Mesendoderm (in vitro differentiated cells): Measurements from ENCODE around the gene NFASC.
A peak's percentile ranks its signal among the peaks of the same experiment; 100 is the strongest.

Experiments
- DNase-seq: peaks from one replicate; pipeline ENCODE4 v3.0.0; 2013
- H2AK5ac ChIP-seq: 2 replicates; pipeline ENCODE4 v1.6.1; 2013; ENCODE audit warnings: low read length, inconsistent platforms
- H2BK120ac ChIP-seq: 2 replicates; pipeline ENCODE4 v1.6.1; 2013; ENCODE audit warnings: low read depth, mild to moderate bottlenecking, low read length, moderate library complexity, mixed read lengths
- H2BK15ac ChIP-seq: replicated peaks from 2 replicates; pipeline ENCODE4 v1.6.1; 2013; ENCODE audit warnings: low read depth, mild to moderate bottlenecking, moderate library complexity
- H2BK5ac ChIP-seq: 2 replicates; pipeline ENCODE4 v1.6.1; 2013; ENCODE audit warnings: low read length, inconsistent platforms
- H3K18ac ChIP-seq: 2 replicates; pipeline ENCODE4 v1.6.1; 2013; ENCODE audit warnings: mild to moderate bottlenecking, low read length, mixed read lengths
- H3K23ac ChIP-seq: one replicate; pipeline ENCODE4 v1.6.1; 2013; ENCODE audit warnings: low read length
- H3K27ac ChIP-seq: 2 replicates; pipeline ENCODE4 v1.5.1; 2013; ENCODE audit warnings: low read depth, mild to moderate bottlenecking, inconsistent platforms, low read length, moderate library complexity
- H3K27me3 ChIP-seq: 2 replicates; pipeline ENCODE4 v1.6.1; 2013; ENCODE audit warnings: low read length, control low read depth, mild to moderate bottlenecking, inconsistent platforms; ENCODE audit not compliant: insufficient read depth, poor library complexity
- H3K36me3 ChIP-seq: 2 replicates; pipeline ENCODE4 v1.6.1; 2013; ENCODE audit warnings: low read length, inconsistent platforms; ENCODE audit not compliant: control insufficient read depth, insufficient read depth
- H3K4ac ChIP-seq: one replicate; pipeline ENCODE4 v1.6.1; 2013; ENCODE audit warnings: low read depth, mild to moderate bottlenecking, low read length, moderate library complexity
- H3K4me1 ChIP-seq: 2 replicates; pipeline ENCODE4 v1.6.1; 2013; ENCODE audit warnings: low read depth, low read length, inconsistent platforms; ENCODE audit not compliant: control insufficient read depth
- H3K4me2 ChIP-seq: 2 replicates; pipeline ENCODE4 v1.6.1; 2013; ENCODE audit warnings: low read length
- H3K4me3 ChIP-seq: 2 replicates; pipeline ENCODE4 v1.5.1; 2013; ENCODE audit warnings: mild to moderate bottlenecking, low read length
- H3K56ac ChIP-seq: one replicate; pipeline ENCODE4 v1.6.1; 2013; ENCODE audit warnings: low read length
- H3K79me1 ChIP-seq: 2 replicates; pipeline ENCODE4 v1.6.1; 2013; ENCODE audit warnings: low read length, inconsistent platforms
- H3K79me2 ChIP-seq: 2 replicates; pipeline ENCODE4 v1.6.1; 2013; ENCODE audit warnings: mild to moderate bottlenecking, low read length; ENCODE audit not compliant: control insufficient read depth, insufficient read depth
- H3K9ac ChIP-seq: 2 replicates; pipeline ENCODE4 v1.6.1; 2013; ENCODE audit warnings: low read length, inconsistent platforms
- H4K5ac ChIP-seq: one replicate; pipeline ENCODE4 v1.6.1; 2013; ENCODE audit warnings: low read length
- H4K8ac ChIP-seq: one replicate; pipeline ENCODE4 v1.6.1; 2013; ENCODE audit warnings: low read depth, mild to moderate bottlenecking, control low read depth, low read length, moderate library complexity
- WGBS: extraction: QIAGEN DNeasy Blood & Tissue Kit; methylation state at CpG from one replicate; pipeline ENCODE4 v1.1.7; 2013; ENCODE audit warnings: low lambda C conversion rate, missing lambda C conversion rate; ENCODE audit not compliant: insufficient coverage; ENCODE audit errors: extremely low coverage; 5-methylcytosine and 5-hydroxymethylcytosine counted together

The NFASC gene

DNA sequence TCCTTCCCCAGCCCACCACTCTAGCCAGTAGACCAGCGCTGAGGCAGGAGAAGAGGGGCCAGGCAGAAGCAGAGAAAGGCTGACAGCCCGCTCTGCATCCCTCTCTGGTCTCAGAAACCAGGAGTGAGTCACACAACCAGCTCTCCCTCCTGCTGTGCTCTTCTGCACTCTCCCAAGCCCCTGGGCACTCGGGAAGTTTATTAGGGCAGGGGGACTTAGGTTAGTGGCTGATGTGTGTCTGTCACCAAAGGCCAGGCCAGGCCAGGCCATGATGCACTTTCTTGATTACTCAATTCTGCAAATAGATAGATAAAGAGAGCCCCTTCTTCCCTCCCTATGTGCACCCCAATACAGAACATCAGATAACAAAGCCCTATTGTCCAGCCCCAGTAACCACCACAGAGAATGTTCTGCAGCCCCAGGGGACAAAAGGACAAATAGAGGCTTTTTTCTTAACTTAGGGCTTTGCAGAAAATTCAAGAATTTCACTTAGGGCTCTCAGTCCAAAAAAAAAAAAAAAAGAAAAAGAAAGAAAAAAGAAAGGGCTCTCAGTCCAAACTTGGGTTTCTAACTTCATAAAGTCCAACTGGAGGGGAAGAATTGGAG lies 119.5 kb downstream of the NFASC start:
- Histone ChIP-seq H3K4ac (no peak overlapping the region), H3K9ac (no peak overlapping the region), H3K79me1 (no peaks in the 10 kb centered on the region), H3K56ac (no peak overlapping the region), H3K23ac (no peak overlapping the region), H4K8ac (no peak overlapping the region), H3K27ac (no peak overlapping the region), H3K4me2 (no peak overlapping the region), H3K18ac (no peak overlapping the region), H3K79me2 (no peaks in the 10 kb centered on the region), H3K36me3 (no peaks in the 10 kb centered on the region), H3K27me3 (no peaks in the 10 kb centered on the region), H4K5ac (no peak overlapping the region), H2BK15ac (no peak overlapping the region), H2AK5ac (no peak overlapping the region), H3K4me1 (peaks cover 10% of the 10 kb centered on the region), H2BK5ac (no peak overlapping the region), H3K4me3 (no peak overlapping the region), H2BK120ac (no peak overlapping the region)
- no CpG with 5 or more reads among the region's 3 CpGs for WGBS
- peak; percentile 67 for DNase-seq

DNA sequence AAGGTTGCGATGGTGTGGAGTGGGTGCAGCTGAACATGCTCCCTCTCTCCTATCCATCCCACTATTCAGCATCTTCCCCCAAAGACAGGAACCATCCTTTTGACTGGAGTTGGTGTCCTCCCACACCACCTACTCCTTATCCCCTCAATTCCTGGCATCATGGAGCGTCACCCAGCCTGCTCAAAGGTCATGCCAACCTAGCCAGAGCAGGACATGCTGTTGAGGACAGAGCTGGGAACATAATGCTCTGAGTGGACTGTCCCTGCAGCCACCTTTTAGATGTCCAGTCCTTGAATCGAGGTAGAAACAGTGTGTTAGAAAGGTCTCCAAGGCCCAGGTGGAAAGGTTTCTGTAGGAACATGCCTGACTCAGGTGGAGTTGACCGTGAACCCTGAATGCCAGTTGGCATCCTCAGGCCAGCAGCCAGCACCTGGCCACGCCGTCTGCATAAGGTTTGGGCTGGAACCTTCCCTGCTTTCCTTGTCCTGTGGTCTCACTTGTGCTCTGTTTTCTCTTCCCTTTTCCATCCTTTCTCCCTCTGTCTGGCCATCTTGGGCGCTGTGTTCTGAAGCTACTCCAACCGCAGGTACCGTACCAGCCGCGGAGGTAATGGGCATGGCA lies 120.2 kb downstream of the NFASC start:
- Histone ChIP-seq H3K23ac (no peak overlapping the region), H3K79me2 (no peaks in the 10 kb centered on the region), H4K5ac (no peak overlapping the region), H2AK5ac (no peak overlapping the region), H3K4ac (no peak overlapping the region), H3K4me2 (no peak overlapping the region), H3K9ac (no peak overlapping the region), H2BK120ac (no peak overlapping the region), H3K36me3 (no peaks in the 10 kb centered on the region), H3K79me1 (no peaks in the 10 kb centered on the region), H3K27ac (no peak overlapping the region), H2BK5ac (no peak overlapping the region), H3K18ac (no peak overlapping the region), H2BK15ac (no peak overlapping the region), H3K56ac (no peak overlapping the region), H4K8ac (no peak overlapping the region), H3K27me3 (no peaks in the 10 kb centered on the region), H3K4me3 (no peak overlapping the region), H3K4me1 (peaks cover 10% of the 10 kb centered on the region)
- no peak for DNase-seq
- no CpG with 5 or more reads among the region's 11 CpGs for WGBS

DNA sequence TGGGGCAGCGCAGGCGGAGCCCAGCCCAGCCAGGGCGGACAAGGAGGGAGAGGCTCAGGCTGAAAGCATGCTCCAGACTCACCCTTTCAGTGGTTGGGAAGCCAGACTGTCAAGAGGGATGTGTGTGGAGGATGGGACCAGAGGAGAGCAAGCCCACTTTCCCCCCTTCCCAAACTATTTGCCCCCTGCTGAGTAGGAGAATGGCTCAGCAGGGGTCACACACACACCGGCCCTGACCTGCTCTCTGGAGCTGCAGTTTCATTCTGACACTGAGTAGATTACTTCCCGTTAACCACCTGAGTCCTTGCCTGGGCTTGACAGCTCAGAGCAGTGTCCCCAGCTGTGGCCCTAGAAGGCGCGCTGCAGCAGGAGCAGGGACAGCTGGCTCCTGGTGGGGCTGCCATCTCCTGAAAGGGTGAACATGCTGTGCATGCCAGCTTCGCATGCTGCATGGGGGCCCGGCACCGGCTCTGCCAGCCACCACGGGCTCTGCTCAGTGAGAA lies 120.7 kb downstream of the NFASC start:
- Histone ChIP-seq H2BK15ac (no peak overlapping the region), H3K79me2 (no peaks in the 10 kb centered on the region), H3K4me3 (no peak overlapping the region), H3K4me2 (no peak overlapping the region), H2BK5ac (no peak overlapping the region), H3K36me3 (no peaks in the 10 kb centered on the region), H3K27me3 (no peaks in the 10 kb centered on the region), H3K18ac (no peak overlapping the region), H4K5ac (no peak overlapping the region), H3K79me1 (no peaks in the 10 kb centered on the region), H2AK5ac (no peak overlapping the region), H4K8ac (no peak overlapping the region), H3K56ac (no peak overlapping the region), H3K4ac (no peak overlapping the region), H3K23ac (no peak overlapping the region), H2BK120ac (no peak overlapping the region), H3K4me1 (peaks cover 10% of the 10 kb centered on the region), H3K27ac (no peak overlapping the region), H3K9ac (no peak overlapping the region)
- WGBS = no CpG with 5 or more reads among the region's 11 CpGs
- peak; percentile 83 for DNase-seq

DNA sequence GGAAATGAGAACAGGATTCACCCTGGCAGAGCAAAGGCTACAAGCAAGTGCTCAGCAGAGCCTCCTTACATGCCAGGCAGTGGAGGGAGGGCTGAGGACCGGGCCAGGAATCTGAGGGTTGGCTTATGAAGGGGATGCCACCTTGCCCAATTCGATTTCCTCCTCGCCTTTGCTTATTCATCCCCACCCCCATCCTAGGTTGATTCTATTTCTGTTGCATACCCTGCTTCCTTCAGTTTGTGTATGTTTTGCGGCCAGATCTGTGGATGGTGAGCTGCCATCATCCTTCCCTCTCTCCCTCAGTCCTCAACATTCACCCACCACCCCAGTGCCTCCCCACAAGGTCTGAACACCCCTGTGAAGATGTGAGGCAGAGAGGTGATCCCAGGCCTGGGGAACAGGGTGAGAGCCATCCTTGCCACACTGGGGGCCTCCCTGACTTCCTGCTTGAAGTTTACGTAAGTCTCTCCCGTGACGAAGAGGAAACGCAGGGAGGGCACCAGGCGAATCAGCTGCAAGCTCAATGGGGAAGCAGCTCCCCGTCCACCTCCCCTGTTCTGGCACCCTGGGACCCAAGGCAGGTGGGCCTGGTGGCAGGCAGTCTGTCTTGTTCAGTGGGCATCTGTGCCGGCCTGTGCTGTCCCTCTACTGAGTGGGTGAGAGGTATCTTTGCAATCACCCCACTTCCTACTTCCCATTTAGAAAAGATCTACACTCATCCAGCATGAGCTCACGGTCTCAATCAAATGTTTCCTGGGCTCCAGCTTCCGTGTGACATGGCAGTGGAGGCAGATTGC lies 121.7 kb downstream of the NFASC start:
- WGBS = no CpG with 5 or more reads among the region's 13 CpGs
- Histone ChIP-seq H3K56ac (no peak overlapping the region), H2BK120ac (no peak overlapping the region), H3K36me3 (no peaks in the 10 kb centered on the region), H3K4me2 (no peak overlapping the region), H3K4me3 (no peak overlapping the region), H3K79me1 (no peaks in the 10 kb centered on the region), H3K9ac (no peak overlapping the region), H2BK15ac (no peak overlapping the region), H3K27me3 (no peaks in the 10 kb centered on the region), H3K4me1 (peaks cover 10% of the 10 kb centered on the region), H3K79me2 (no peaks in the 10 kb centered on the region), H2BK5ac (no peak overlapping the region), H3K4ac (no peak overlapping the region), H3K23ac (no peak overlapping the region), H4K8ac (no peak overlapping the region), H2AK5ac (no peak overlapping the region), H3K27ac (no peak overlapping the region), H4K5ac (no peak overlapping the region), H3K18ac (no peak overlapping the region)
- no peak for DNase-seq

DNA sequence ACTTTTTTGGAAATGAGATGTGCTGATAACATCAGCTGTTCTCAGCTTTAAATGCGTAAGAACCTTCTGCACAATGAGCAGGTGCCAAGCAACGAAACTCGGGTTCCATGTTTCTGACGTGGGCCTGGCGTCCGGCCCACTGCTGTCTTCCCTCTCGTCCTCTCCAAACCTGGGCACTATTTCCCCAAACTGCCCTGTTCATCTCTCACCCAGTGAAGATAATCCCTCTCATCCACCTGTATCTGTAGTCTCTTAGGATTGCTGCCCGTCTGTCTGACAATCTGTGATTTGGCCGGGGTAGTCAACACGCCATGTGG lies 122.3 kb downstream of the NFASC start:
- H3K23ac ChIP-seq = no peak overlapping the region
- H2BK15ac ChIP-seq = no peak overlapping the region
- H3K4me3 ChIP-seq = no peak overlapping the region
- H3K79me2 ChIP-seq = no peaks in the 10 kb centered on the region
- H3K36me3 ChIP-seq = no peaks in the 10 kb centered on the region
- H3K4me2 ChIP-seq = no peak overlapping the region
- H3K27ac ChIP-seq = no peak overlapping the region
- no peak overlapping the region for H2AK5ac ChIP-seq
- no peak overlapping the region for H2BK120ac ChIP-seq
- no CpG with 5 or more reads among the region's 10 CpGs for WGBS
- H2BK5ac ChIP-seq = no peak overlapping the region
- no peak overlapping the region for H3K56ac ChIP-seq
- no peak overlapping the region for H3K18ac ChIP-seq
- H3K27me3 ChIP-seq = no peaks in the 10 kb centered on the region
- H3K9ac ChIP-seq = no peak overlapping the region
- peaks cover 10% of the 10 kb centered on the region for H3K4me1 ChIP-seq
- no peak for DNase-seq
- no peak overlapping the region for H3K4ac ChIP-seq
- H4K8ac ChIP-seq = no peak overlapping the region
- no peaks in the 10 kb centered on the region for H3K79me1 ChIP-seq
- no peak overlapping the region for H4K5ac ChIP-seq
